ENCODE data around the gene C1orf210.

C1orf210 gene

DNA sequence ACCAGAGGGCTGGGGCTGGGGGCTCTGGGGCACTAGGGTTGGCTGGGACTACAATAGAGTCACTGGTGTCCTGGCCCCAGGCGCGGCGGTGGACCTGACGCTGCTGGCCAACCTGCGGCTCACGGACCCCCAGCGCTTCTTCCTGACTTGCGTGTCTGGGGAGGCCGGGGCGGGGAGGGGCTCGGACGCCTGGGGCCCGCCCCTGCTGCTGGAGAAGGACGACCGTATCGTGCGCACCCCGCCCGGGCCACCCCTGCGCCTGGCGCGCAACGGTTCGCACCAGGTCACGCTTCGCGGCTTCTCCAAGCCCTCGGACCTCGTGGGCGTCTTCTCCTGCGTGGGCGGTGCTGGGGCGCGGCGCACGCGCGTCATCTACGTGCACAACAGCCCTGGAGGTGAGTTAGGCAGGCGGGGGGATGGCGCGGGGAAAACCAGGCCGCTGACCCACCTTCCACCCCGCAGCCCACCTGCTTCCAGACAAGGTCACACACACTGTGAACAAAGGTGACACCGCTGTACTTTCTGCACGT lies 19.5 kb upstream of the C1orf210 start:
- H2BK120ac ChIP-seq (ENCODE audit: low read depth, low read length): no peak overlapping the region
- no peak overlapping the region for H3K4ac ChIP-seq (ENCODE audit: low read length)
- no peak overlapping the region for H3K4me2 ChIP-seq (ENCODE audit: insufficient read depth, low read length, poor library complexity, severe bottlenecking)
- H2AK5ac ChIP-seq (ENCODE audit: low read depth, low read length): no peak overlapping the region
- DNase-seq (ENCODE audit: low spot score): no peak
- peaks cover 0 to 2% (median 0%) of the 10 kb centered on the region in 3 experiments for H3K27me3 ChIP-seq (ENCODE audit: control insufficient read depth in 3 of 3, insufficient read depth in 3 of 3, low read depth in 1 of 3, low read length in 3 of 3)
- H3K27ac ChIP-seq (replicated peaks; ENCODE audit: low read length): no peak overlapping the region
- H2BK12ac ChIP-seq (ENCODE audit: low read length): no peak overlapping the region
- H3K9ac ChIP-seq (ENCODE audit: low read depth, low read length, poor library complexity): no peak overlapping the region
- no peak overlapping the region for H3K14ac ChIP-seq (ENCODE audit: low read length)
- H3K23ac ChIP-seq (ENCODE audit: low read depth, low read length, poor library complexity): no peak overlapping the region
- no peak overlapping the region for H4K91ac ChIP-seq (ENCODE audit: low read depth, low read length, poor library complexity)
- no CpG with 5 or more reads among the region's 46 CpGs for WGBS, 2 donors (ENCODE audit: extremely low coverage in 2 of 2, insufficient read length in 2 of 2, insufficient replicate concordance in 1 of 2)
- no peak overlapping the region for H2BK5ac ChIP-seq (ENCODE audit: low read length)
- H3K36me3 ChIP-seq (replicated peaks in 1 of 2; ENCODE audit: control insufficient read depth in 2 of 2, insufficient read depth in 2 of 2, low read length in 2 of 2): no peaks in the 10 kb centered on the region
- H3K4me1 ChIP-seq (ENCODE audit: control insufficient read depth in 2 of 2, insufficient read depth in 1 of 2, low read depth in 1 of 2, low read length in 2 of 2): peaks cover 3 to 8% of the 10 kb centered on the region in 2 donors
- no peak overlapping the region for H3K4me3 ChIP-seq (ENCODE audit: low read length in 2 of 2)
- no peak overlapping the region for H2BK15ac ChIP-seq (ENCODE audit: low read length)
- peak overlapping the region; percentile 72 for H3K18ac ChIP-seq (ENCODE audit: low read length)
- H3K79me1 ChIP-seq (ENCODE audit: low read depth, low read length): no peaks in the 10 kb centered on the region
- no peaks in the 10 kb centered on the region for H3K9me3 ChIP-seq (replicated peaks in 1 of 2; ENCODE audit: control insufficient read depth in 2 of 2, insufficient read depth in 1 of 2, low read depth in 1 of 2, low read length in 2 of 2)
- peak overlapping the region; percentile 66 for H2AFZ ChIP-seq (ENCODE audit: low read length)
- H4K8ac ChIP-seq (ENCODE audit: low read depth, low read length): no peak overlapping the region

DNA sequence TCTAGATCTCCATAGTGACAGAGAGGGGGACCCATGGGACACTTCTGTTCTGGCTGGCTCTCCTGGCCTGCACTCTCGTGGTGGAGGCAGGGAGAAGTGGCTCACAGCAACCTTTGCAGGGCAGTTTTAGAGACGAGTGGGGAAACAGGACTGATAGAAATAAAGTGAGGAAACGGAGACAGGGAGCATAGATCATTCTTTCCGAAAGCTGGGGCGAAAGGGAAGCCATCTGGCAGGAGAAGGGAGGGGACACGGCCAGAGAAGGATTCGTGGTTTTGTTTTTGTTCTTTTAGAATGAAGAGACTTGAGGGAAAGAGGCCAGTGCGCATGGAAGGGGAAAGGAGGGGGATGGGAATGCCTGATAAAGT lies 18.9 kb upstream of the C1orf210 start:
- Histone ChIP-seq H2BK120ac (ENCODE audit: low read depth, low read length) (no peak overlapping the region), H4K8ac (ENCODE audit: low read depth, low read length) (no peak overlapping the region), H3K14ac (ENCODE audit: low read length) (no peak overlapping the region), H3K4me3 (ENCODE audit: low read length in 2 of 2) (no peak overlapping the region), H2BK5ac (ENCODE audit: low read length) (no peak overlapping the region), H3K27me3 (ENCODE audit: control insufficient read depth in 3 of 3, insufficient read depth in 3 of 3, low read depth in 1 of 3, low read length in 3 of 3) (peaks cover 0 to 2% (median 0%) of the 10 kb centered on the region in 3 experiments), H2BK12ac (ENCODE audit: low read length) (no peak overlapping the region), H2BK15ac (ENCODE audit: low read length) (no peak overlapping the region), H3K9ac (ENCODE audit: low read depth, low read length, poor library complexity) (no peak overlapping the region), H3K79me1 (ENCODE audit: low read depth, low read length) (no peaks in the 10 kb centered on the region), H3K4me2 (ENCODE audit: insufficient read depth, low read length, poor library complexity, severe bottlenecking) (no peak overlapping the region), H3K36me3 (replicated peaks in 1 of 2; ENCODE audit: control insufficient read depth in 2 of 2, insufficient read depth in 2 of 2, low read length in 2 of 2) (no peaks in the 10 kb centered on the region), H3K4ac (ENCODE audit: low read length) (no peak overlapping the region), H3K23ac (ENCODE audit: low read depth, low read length, poor library complexity) (no peak overlapping the region), H4K91ac (ENCODE audit: low read depth, low read length, poor library complexity) (no peak overlapping the region), H2AK5ac (ENCODE audit: low read depth, low read length) (no peak overlapping the region), H2AFZ (ENCODE audit: low read length) (peak overlapping the region; percentile 66), H3K27ac (replicated peaks; ENCODE audit: low read length) (no peak overlapping the region), H3K18ac (ENCODE audit: low read length) (no peak overlapping the region), H3K4me1 (ENCODE audit: control insufficient read depth in 2 of 2, insufficient read depth in 1 of 2, low read depth in 1 of 2, low read length in 2 of 2) (peaks cover 7 to 8% of the 10 kb centered on the region in 2 donors), H3K9me3 (replicated peaks in 1 of 2; ENCODE audit: control insufficient read depth in 2 of 2, insufficient read depth in 1 of 2, low read depth in 1 of 2, low read length in 2 of 2) (no peaks in the 10 kb centered on the region)
- DNase-seq (ENCODE audit: low spot score): no peak
- WGBS, 2 donors (ENCODE audit: extremely low coverage in 2 of 2, insufficient read length in 2 of 2, insufficient replicate concordance in 1 of 2): no CpG with 5 or more reads among the region's 8 CpGs

DNA sequence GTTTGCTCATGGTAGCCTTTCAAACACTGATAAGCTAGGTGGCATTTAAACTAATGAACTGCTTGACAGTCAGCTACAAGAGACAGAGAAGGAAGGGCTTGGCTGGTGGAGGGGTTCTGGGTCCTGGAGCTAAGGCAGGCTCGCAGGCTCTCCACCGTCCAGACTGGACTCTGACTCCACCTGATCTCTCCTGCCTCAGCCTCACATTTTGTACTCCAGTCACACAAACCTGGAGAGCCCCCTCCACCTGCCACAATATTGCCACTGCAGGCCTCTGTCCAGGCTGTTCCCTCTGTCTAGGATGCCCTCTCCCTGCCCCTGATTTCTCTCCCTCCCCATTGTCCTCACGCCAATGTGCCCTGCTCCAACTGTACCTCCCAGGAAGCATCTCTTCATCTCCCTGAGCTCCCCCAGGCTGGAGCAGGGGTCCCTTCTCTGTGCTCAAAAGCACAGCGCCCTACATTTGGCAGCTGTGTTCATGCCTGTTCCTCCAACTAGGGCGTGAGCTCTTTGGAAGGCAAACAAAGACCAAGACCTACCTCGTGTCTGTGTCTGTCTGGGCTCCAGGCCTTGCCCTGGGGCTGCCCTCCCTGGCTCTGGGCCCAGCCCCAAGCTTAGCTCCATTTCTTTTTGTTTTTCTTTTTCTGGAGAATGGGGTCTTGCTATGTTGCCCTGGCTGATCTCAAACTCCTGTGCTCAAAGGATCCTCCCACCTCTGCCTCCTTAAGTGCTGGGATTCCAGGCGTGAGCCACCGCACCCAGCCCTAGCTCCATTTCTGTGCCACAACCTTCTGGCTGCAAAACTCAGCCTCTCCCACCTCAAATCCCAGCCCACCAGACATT lies 18.3 kb upstream of the C1orf210 start:
- Histone ChIP-seq H3K23ac (ENCODE audit: low read depth, low read length, poor library complexity) (no peak overlapping the region), H2BK12ac (ENCODE audit: low read length) (no peak overlapping the region), H2AK5ac (ENCODE audit: low read depth, low read length) (no peak overlapping the region), H2AFZ (ENCODE audit: low read length) (peak overlapping the region; percentile 66), H2BK120ac (ENCODE audit: low read depth, low read length) (no peak overlapping the region), H3K14ac (ENCODE audit: low read length) (no peak overlapping the region), H3K36me3 (replicated peaks in 1 of 2; ENCODE audit: control insufficient read depth in 2 of 2, insufficient read depth in 2 of 2, low read length in 2 of 2) (no peaks in the 10 kb centered on the region), H3K4me2 (ENCODE audit: insufficient read depth, low read length, poor library complexity, severe bottlenecking) (no peak overlapping the region), H3K79me1 (ENCODE audit: low read depth, low read length) (no peaks in the 10 kb centered on the region), H3K4ac (ENCODE audit: low read length) (no peak overlapping the region), H3K18ac (ENCODE audit: low read length) (no peak overlapping the region), H3K9me3 (replicated peaks in 1 of 2; ENCODE audit: control insufficient read depth in 2 of 2, insufficient read depth in 1 of 2, low read depth in 1 of 2, low read length in 2 of 2) (no peaks in the 10 kb centered on the region), H3K9ac (ENCODE audit: low read depth, low read length, poor library complexity) (no peak overlapping the region), H4K91ac (ENCODE audit: low read depth, low read length, poor library complexity) (no peak overlapping the region), H2BK15ac (ENCODE audit: low read length) (no peak overlapping the region), H2BK5ac (ENCODE audit: low read length) (no peak overlapping the region), H3K27ac (replicated peaks; ENCODE audit: low read length) (no peak overlapping the region), H4K8ac (ENCODE audit: low read depth, low read length) (no peak overlapping the region), H3K4me1 (ENCODE audit: control insufficient read depth in 2 of 2, insufficient read depth in 1 of 2, low read depth in 1 of 2, low read length in 2 of 2) (peaks cover 7 to 8% of the 10 kb centered on the region in 2 donors), H3K27me3 (ENCODE audit: control insufficient read depth in 3 of 3, insufficient read depth in 3 of 3, low read depth in 1 of 3, low read length in 3 of 3) (peaks cover 0 to 2% (median 0%) of the 10 kb centered on the region in 3 experiments), H3K4me3 (ENCODE audit: low read length in 2 of 2) (no peak overlapping the region)
- WGBS, 2 donors (ENCODE audit: extremely low coverage in 2 of 2, insufficient read length in 2 of 2, insufficient replicate concordance in 1 of 2): no CpG with 5 or more reads among the region's 8 CpGs
- no peak for DNase-seq (ENCODE audit: low spot score)

DNA sequence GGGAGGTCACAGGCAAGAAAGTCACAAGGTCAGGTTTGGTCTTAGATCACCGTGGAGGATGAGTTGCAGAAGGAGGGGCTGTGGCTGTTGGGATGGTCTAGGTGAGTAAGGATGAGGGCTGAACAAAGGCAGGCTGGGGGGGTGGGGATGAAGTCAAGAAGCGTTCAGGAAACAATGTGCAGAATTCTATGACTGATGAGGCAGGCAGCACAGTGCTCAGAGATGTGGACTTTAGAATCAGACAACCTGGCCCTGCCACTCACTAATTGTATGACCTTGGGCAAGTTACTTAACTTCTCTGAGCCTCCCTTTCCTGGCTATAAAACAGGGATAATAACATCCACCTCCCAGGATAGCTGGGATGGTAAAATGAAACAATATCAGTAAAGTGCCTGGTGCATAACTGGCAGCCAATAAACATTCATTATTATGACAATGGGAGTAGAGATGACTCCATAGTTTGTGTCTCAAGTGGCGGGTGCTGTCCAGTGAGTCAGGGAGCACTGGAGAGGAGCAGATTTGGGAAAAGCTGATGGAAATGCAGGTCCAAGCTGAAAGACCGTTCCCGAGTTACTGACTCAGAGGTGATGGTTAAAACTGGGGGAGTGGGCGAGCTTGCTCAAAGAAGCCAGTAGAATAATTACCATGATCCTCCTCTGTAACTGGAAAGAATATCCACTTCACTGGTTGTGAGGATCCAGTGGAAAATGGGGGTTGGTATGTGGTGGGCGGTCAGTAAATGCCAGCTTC lies 17.5 kb upstream of the C1orf210 start:
- Histone ChIP-seq H3K9me3 (replicated peaks in 1 of 2; ENCODE audit: control insufficient read depth in 2 of 2, insufficient read depth in 1 of 2, low read depth in 1 of 2, low read length in 2 of 2) (no peaks in the 10 kb centered on the region), H2BK15ac (ENCODE audit: low read length) (no peak overlapping the region)
- WGBS, 2 donors (ENCODE audit: extremely low coverage in 2 of 2, insufficient read length in 2 of 2, insufficient replicate concordance in 1 of 2): no CpG with 5 or more reads among the region's 7 CpGs

More for the DNA sequence above, 17.5 kb upstream of the C1orf210 start:
- no peak overlapping the region for H4K8ac ChIP-seq (ENCODE audit: low read depth, low read length)
- H3K4me1 ChIP-seq (ENCODE audit: control insufficient read depth in 2 of 2, insufficient read depth in 1 of 2, low read depth in 1 of 2, low read length in 2 of 2): peaks cover 7 to 8% of the 10 kb centered on the region in 2 donors
- no peak overlapping the region for H3K23ac ChIP-seq (ENCODE audit: low read depth, low read length, poor library complexity)
- H3K18ac ChIP-seq (ENCODE audit: low read length): no peak overlapping the region
- H3K14ac ChIP-seq (ENCODE audit: low read length): no peak overlapping the region
- H3K36me3 ChIP-seq (replicated peaks in 1 of 2; ENCODE audit: control insufficient read depth in 2 of 2, insufficient read depth in 2 of 2, low read length in 2 of 2): no peaks in the 10 kb centered on the region
- no peak overlapping the region for H2AK5ac ChIP-seq (ENCODE audit: low read depth, low read length)
- H2BK120ac ChIP-seq (ENCODE audit: low read depth, low read length): no peak overlapping the region
- H3K9ac ChIP-seq (ENCODE audit: low read depth, low read length, poor library complexity): no peak overlapping the region
- no peak overlapping the region for H3K4me2 ChIP-seq (ENCODE audit: insufficient read depth, low read length, poor library complexity, severe bottlenecking)
- no peak overlapping the region for H4K91ac ChIP-seq (ENCODE audit: low read depth, low read length, poor library complexity)
- no peak for DNase-seq (ENCODE audit: low spot score)
- no peak overlapping the region for H2BK12ac ChIP-seq (ENCODE audit: low read length)
- H3K4me3 ChIP-seq (ENCODE audit: low read length in 2 of 2): no peak overlapping the region
- no peak overlapping the region for H3K27ac ChIP-seq (replicated peaks; ENCODE audit: low read length)
- no peaks in the 10 kb centered on the region for H3K79me1 ChIP-seq (ENCODE audit: low read depth, low read length)
- H2BK5ac ChIP-seq (ENCODE audit: low read length): no peak overlapping the region
- no peak overlapping the region for H2AFZ ChIP-seq (ENCODE audit: low read length)
- H3K4ac ChIP-seq (ENCODE audit: low read length): no peak overlapping the region
- peaks cover 0 to 2% (median 0%) of the 10 kb centered on the region in 3 experiments for H3K27me3 ChIP-seq (ENCODE audit: control insufficient read depth in 3 of 3, insufficient read depth in 3 of 3, low read depth in 1 of 3, low read length in 3 of 3)
